GM18499 (cell line): ENCODE data around the gene SHISA9.
"Not testable (repeated sequence)": the region's sequence is repeated elsewhere in the genome, so short reads cannot be mapped to it uniquely, and the experiment has no call there.

Source experiments
- ATAC-seq: cut with Tn5 transposase; IDR thresholded peaks from one replicate; pipeline ENCODE4 v1.9.1; 2021; ENCODE audit warnings: moderate number of reproducible peaks; ENCODE audit not compliant: insufficient read depth, unreplicated experiment

SHISA9 gene

GRCh38 chr16:12901597-12902461, at the start of gene SHISA9:
Gene SHISA9 (plus strand): TSS chr16:12901598.
- ATAC-seq = no peak

DNA sequence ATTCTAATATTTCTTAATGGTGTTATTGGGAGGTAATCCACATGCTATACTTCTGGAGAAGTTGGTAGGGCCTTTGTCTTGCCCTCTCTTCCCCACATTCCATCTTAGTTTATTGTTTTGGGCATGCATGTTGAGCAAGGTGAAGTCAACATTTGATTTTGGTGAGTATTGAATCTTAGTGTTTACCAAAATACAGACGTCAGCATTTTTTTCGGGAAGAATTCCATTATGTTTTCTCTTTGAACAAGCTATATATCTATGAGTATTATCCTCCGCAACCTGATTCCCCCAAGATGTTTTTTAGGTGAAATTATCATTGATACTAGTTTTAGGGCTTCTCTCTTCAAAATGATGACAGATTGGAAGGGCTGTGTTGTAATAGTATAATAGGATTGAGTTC, 47.4 kb upstream of the SHISA9 start:
- ATAC-seq = no peak

DNA sequence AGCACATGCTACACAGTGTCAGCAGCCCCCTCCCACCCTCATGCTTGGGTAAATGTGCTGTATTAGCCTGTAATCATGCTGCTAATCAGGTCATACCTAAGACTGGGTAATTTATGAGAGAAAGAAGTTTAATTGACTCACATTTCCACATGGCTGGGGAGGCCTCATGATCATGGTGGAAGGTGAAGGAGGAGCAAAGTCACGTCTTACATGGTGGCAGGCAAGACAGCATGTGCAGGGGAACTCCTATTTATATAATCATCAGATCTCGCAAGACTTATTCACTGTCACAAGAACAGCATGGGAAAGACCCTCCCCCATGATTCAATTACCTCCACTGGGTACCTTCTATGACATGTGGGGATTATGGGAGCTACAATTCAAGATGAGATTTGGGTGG, 44.0 kb upstream of the SHISA9 start:
- not testable (repeated sequence) for ATAC-seq

GRCh38 chr16:12862327-12862726, 39.1 kb upstream of the SHISA9 start:
- no peak for ATAC-seq

- no peak for ATAC-seq
Observed at GRCh38 chr16:12862941-12863340, 38.5 kb upstream of the SHISA9 start.

- no peak for ATAC-seq
Observed at GRCh38 chr16:12866981-12867551, 34.3 kb upstream of the SHISA9 start.

DNA sequence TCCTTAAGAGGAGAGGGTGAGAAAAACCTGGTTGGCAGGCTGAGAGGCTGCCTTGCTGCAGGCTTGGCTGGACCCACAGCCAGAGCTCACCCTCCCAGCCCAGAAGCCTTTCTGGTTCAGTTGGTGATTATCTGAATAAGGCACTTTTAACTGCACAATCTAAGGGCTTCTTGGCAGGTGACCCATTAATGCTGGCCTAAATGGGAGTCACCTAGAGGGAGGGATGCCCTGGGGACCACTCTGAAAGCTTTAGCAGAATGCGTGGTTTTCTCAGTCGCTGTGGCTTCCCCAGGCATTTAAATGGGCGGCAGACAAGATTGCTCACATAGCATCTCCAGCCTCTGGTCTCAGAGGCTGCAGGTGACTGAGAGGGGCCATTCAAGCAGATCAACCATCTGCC, 33.2 kb upstream of the SHISA9 start:
- ATAC-seq = no peak

DNA sequence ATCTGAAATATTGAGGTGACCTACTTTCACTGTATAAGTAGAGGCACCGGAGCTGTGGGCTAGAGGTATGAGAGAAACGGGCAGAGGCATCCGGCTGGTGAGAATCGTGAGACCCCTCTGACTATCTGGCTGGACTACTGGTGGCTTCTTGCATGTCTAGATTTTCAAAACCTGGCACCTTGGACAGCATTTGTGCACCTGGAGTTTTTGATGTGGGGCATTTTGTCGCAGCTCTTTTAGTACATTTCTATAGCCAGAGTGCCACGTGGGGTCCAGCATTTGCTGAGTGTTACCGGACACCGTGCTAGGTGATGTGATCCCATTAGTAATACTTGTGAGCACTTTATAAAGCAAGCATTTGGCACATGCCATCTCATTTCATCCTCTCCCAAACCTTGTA, 32.6 kb upstream of the SHISA9 start:
- no peak for ATAC-seq

DNA sequence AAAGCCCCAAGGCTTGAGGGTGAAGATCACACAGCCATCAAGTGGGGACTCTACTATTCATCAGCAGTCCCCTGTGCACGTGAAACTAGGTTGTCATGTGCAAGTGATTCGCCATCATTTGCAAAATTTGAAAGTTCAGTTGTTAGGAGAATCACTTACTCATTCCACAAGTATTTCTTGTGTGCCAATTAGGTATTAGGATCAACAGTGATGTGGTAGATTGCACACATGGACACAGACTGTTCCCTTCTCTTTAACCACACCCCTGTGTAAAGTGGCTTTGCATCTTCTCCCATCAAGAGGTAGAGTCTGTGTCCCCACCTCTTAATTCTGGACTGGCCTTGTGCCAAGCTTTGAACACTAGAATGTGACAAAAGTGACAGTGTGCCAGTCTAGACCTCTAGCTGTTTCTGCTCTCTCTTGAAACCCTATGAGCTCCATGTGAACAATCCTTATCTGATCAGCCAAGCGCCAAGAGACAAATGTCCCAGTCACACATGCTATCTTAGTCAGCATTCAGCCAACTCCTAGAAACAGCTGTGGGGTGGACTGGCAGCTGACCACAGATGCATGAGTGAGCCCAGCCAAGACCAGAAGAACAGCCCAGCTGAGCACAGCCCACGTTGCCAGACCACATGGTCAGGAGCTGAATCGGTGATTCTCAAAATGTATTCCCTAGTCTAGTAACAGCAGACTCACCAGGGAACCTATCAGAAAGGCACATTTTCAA, 31.5 kb upstream of the SHISA9 start:
- no peak for ATAC-seq

DNA sequence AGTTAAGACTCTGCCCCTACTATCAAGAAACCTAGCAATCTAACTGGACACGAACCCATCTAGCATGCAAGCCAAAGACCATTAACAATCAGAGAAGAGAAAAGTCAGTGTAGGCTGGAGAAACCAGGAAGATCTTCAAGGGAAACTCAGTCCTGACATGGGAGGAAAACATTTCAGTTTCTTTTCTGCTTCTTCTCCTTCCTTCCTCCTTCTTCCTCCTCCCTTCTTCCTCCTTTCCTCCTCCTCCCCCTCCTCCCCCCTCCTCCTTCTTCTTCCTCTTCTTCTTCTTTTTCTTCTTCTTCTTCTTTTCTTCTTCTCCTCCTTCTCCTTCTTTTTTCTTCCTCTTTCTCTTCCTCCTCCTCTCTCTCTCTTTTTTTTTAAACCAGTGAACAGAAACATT, 29.6 kb upstream of the SHISA9 start:
- no peak for ATAC-seq

GRCh38 chr16:12874186-12874585, 27.2 kb upstream of the SHISA9 start:
- no peak for ATAC-seq

DNA sequence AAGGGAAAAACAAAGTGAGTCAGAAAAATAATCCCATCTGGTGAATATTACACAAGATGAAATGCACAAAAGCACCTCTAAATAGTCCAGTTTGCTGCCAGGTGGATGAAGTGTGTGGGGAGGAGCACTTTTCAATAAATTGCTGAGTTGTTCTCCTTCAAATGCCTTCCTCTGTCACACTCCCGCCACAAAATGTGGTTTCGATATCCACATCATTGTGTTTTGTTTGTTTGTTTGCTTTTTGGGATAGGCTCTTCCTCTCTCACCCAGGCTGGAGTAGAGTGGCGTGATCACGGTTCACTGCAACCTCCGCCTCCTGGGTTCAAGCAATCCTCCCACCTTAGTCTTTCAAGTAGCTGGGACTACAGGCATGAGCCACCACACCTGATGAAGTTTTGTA, 24.6 kb upstream of the SHISA9 start:
- no peak for ATAC-seq

DNA sequence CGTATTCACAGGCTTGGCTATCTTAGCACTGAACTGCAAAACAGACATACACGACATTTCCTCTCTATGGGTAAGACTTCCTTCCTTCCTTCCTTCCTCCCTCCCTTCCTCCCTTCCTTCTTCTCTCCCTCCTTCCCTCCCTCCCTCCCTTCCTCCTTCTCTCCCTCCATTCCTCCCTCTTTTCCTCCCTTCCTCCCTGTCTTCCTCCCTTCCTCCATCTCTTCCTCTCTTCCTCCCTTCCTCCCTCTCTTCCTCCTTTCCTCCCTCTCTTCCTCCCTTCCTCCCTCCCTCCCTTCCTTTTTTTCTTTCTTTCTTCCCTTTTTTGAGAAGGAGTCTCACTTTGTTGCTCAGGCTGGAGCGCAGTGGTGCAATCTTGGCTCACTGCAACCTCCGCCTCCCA, 22.4 kb upstream of the SHISA9 start:
- ATAC-seq = no peak

DNA sequence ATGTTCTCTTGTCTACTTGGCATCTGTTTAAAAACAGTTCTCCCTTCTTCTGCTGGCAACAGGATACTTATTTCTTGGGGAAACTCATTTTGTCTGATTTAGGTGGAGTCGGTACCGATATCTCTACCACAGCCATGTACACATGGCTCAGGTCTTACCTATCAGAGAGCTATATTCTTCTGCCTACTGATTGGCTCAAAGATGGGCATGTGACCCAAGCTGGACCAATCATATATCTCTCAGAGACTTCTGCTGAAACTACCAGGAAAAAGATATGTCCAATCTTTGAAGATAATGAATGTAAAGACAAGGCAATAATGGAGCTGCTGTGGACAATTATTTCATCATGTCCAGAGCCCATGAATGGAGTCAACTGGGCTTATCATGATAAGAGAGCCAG, 21.6 kb upstream of the SHISA9 start:
- ATAC-seq = no peak

GRCh38 chr16:12881182-12881581, 20.2 kb upstream of the SHISA9 start:
- no peak for ATAC-seq

GRCh38 chr16:12881740-12882139, 19.7 kb upstream of the SHISA9 start:
- no peak for ATAC-seq

DNA sequence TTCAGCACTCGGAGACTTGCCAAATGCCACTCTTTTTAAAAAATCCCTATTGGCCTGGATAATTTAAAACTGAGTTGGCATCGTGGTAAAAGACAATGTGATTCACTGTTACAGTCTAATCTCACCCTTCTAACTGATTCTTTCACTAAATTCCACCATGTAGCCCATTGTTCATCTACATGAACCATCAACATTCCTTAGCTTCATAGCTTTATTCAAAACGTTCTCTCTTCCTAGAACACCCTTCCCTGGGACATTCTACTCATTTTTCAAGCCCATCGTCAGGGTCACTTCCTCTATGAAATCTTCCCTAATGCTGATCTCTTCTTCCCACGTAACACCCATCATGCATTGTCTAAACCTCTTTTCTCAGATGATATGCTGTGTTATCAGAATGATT, 15.7 kb upstream of the SHISA9 start:
- no peak for ATAC-seq

DNA sequence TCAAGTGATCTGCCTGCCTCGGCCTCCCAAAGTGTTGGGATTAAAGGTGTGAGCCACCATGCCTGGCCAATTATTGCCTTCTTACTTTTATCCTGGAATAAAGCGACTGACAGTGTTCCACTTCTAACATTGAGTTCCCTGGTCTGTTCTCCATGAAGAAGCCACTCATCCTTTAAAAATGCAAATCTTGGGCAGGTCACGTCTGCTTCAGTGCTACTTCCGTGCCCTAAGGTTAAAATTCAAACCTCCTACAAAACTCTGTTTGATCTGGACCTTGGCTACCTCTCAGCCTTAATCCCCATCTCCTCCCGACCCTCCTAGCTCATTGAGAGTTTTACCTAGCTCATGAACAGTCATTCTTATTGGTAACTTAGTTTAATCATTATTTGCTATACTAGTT, 9.6 kb upstream of the SHISA9 start:
- no peak for ATAC-seq

DNA sequence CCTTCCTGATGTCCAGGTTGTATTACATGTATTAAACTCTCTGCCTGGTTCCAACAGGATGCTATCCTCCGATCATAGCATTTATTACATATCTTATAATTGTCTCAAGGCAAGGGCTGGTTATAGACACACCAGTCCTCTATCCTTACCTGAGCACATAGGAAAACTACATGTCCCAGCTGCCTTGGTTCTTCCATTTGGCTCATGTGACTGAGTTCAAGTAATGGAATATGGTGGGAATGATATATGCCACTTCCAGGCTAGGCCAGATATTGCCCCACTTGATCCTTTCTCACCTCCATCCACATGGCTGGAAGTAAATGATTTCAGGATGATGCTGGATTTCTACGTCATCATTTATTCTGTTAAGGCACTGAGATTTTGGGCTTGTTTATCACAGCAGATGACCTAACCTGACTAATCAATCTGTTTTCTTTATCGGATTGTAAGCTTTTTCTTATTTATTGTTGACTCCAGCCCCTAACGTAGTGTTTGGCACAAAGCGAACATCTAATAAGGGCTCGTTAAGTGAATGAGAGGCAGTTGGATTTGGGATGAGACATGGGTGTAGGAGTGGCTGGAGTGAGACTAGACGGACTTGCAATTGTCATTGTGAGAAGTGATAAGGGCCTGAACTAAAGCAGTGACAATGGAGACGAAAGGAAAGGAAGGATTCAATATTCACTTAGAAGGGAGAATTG, 8.2 kb upstream of the SHISA9 start:
- no peak for ATAC-seq

GRCh38 chr16:12896562-12896961, 4.8 kb upstream of the SHISA9 start:
- ATAC-seq = no peak

DNA sequence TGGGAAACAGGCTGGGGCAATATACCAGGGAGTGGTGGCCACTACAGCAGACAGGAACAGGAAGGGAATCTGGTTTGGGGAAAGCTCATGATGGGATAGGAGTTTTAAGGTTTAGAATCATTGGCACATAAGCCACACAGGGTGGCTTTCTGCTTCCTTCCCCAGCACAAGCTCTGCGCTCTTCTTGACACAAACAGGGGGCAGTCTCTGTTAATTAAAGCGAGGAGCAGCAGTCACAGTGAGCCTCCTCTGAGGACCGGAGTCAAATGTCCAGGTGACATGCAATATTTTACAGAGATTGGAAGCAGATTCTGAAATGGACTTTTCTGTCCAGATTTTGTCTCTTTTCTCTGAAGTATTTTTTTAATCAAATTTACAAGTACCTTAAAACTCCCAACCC, 2.8 kb upstream of the SHISA9 start:
- ATAC-seq = no peak
